HEK293T (cell line): ENCODE measurements around the gene HMGXB3.

Experiments used
- CTCF ChIA-PET: fragments of 350-600 bp; formaldehyde crosslinking; extraction: SDS; loops from one replicate; lab custom pipeline; 2021; ENCODE audit warnings: antibody characterized with exemption, inconsistent platforms; lab: Yijun Ruan, JAX
- POLR2A ChIA-PET: fragments of 350-600 bp; formaldehyde crosslinking; extraction: SDS; loops from one replicate; lab custom pipeline; 2020; ENCODE audit warnings: antibody characterized with exemption, inconsistent platforms; lab: Yijun Ruan, JAX
- DNase-seq: peaks from one replicate; pipeline ENCODE4 v3.0.0; 2012; ENCODE audit warnings: mixed read lengths; ENCODE audit errors: extremely low spot score
- ARNT ChIP-seq: fragments of 450-650 bp; IDR thresholded peaks from 2 replicates; pipeline ENCODE4 v1.6.1; 2017; ENCODE audit warnings: mild to moderate bottlenecking
- BHLHE40 ChIP-seq: fragments of 450-650 bp; IDR thresholded peaks from 2 replicates; pipeline ENCODE4 v1.6.1; 2016; ENCODE audit warnings: mild to moderate bottlenecking, moderate library complexity, borderline replicate concordance
- CTBP1 ChIP-seq: fragments of 450-650 bp; IDR thresholded peaks from 2 replicates; pipeline ENCODE4 v1.6.1; 2016; ENCODE audit warnings: borderline replicate concordance
- ELF4 ChIP-seq: fragments of 450-650 bp; IDR thresholded peaks from 2 replicates; pipeline ENCODE4 v1.6.1; 2017; ENCODE audit warnings: antibody characterized with exemption
- FOXA1 ChIP-seq: fragments of 450-650 bp; IDR thresholded peaks from 2 replicates; pipeline ENCODE4 v1.6.1; 2016; ENCODE audit warnings: mild to moderate bottlenecking
- FOXK2 ChIP-seq: fragments of 450-650 bp; IDR thresholded peaks from 2 replicates; pipeline ENCODE4 v1.6.1; 2016; ENCODE audit warnings: mild to moderate bottlenecking
- FOXM1 ChIP-seq: fragments of 450-650 bp; IDR thresholded peaks from 2 replicates; pipeline ENCODE4 v1.6.1; 2017; ENCODE audit warnings: mild to moderate bottlenecking, borderline replicate concordance
- HDGF ChIP-seq: fragments of 450-650 bp; IDR thresholded peaks from 2 replicates; pipeline ENCODE4 v1.6.1; 2017; ENCODE audit warnings: antibody characterized with exemption, borderline replicate concordance
- L3MBTL2 ChIP-seq: fragments of 450-650 bp; conservative IDR thresholded peaks from 2 replicates; pipeline ENCODE4 v1.6.1; 2016; ENCODE audit warnings: mild to moderate bottlenecking
- LEF1 ChIP-seq: fragments of 450-650 bp; IDR thresholded peaks from 2 replicates; pipeline ENCODE4 v1.6.1; 2017; ENCODE audit warnings: mild to moderate bottlenecking, borderline replicate concordance
- NFRKB ChIP-seq: fragments of 450-650 bp; IDR thresholded peaks from 2 replicates; pipeline ENCODE4 v1.6.1; 2016; ENCODE audit warnings: mild to moderate bottlenecking, moderate library complexity
- PKNOX1 ChIP-seq: fragments of 450-650 bp; IDR thresholded peaks from 2 replicates; pipeline ENCODE4 v1.6.1; 2016
- SP1 ChIP-seq: fragments of 450-650 bp; IDR thresholded peaks from 2 replicates; pipeline ENCODE4 v1.6.1; 2017
- SUZ12 ChIP-seq: fragments of 450-650 bp; IDR thresholded peaks from 2 replicates; pipeline ENCODE4 v1.6.1; 2016; ENCODE audit warnings: mild to moderate bottlenecking
- TARDBP ChIP-seq: fragments of 450-650 bp; IDR thresholded peaks from 2 replicates; pipeline ENCODE4 v1.6.1; 2016
- ZNF384 ChIP-seq: fragments of 450-650 bp; IDR thresholded peaks from 2 replicates; pipeline ENCODE4 v1.6.1; 2016

The HMGXB3 gene

GRCh38 chr5:150056075-150056443 lies 55.5 kb downstream of the HMGXB3 start:
- no peak for DNase-seq
- ChIA-PET POLR2A (no interaction called here), CTCF (interaction anchor here (1.1 kb wide), 1 partner anchor 8 kb away, joined by 3 read pairs; no protein-coding TSS in a partner anchor)
- no peak for TF ChIP-seq NFRKB

- no peak for DNase-seq
- CTCF ChIA-PET, result no interaction called here
- TF ChIP-seq BHLHE40 (no peak), NFRKB (no peak), ARNT (no peak), L3MBTL2 (no peak), CTBP1 (no peak), SUZ12 (no peak), FOXM1 (no peak), SP1 (no peak), PKNOX1 (no peak), TARDBP (no peak), ELF4 (no peak)
- POLR2A ChIA-PET, result no interaction called here
Observed at GRCh38 chr5:150057052-150057451, 56.5 kb downstream of the HMGXB3 start.

DNA sequence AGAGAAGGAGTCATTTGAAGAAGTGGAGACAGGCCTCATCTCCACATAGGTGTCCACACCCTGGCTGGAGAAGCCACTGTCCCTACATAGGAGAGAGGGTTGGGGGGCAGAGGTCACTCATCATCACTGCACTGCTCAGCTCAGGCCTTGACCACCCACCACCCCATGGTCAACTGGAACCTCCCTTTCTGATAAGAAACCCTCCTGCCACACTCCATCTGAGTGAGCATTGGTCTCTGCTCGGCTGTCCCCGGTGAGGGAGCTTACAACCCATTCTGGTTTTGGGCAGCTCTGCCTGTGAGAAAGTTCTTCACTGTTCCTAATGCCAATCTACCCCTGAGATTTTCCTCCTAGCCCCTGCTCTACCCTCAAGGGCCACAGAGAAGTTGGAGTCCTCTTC lies 57.0 kb downstream of the HMGXB3 start:
- ChIA-PET CTCF (no interaction called here), POLR2A (no interaction called here)
- DNase-seq, result no peak

DNA sequence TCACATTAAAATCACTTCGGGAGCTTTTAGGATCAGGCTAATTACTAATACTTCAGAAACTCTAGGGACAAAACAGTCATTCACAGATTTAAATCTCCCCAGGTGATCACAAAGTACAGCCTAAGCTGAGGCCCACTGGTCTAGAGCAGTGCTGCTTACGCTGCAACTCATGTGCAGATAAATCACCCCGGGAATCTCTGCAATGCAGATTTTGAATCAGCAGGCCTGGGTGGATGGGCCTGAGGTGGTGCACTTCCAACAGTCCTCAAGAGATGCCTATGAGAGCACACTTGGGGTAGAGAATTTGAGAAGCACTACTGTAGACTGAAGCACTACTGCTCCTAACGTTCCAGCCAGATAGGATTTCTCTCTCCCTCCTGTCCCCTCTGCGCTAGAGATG lies 57.5 kb downstream of the HMGXB3 start:
- no peak for TF ChIP-seq L3MBTL2
- POLR2A ChIA-PET, result no interaction called here
- CTCF ChIA-PET, result no interaction called here
- no peak for DNase-seq

More for the DNA sequence above, 57.0 kb downstream of the HMGXB3 start:
- TF ChIP-seq HDGF, result no peak
- TF ChIP-seq TARDBP, result no peak
- no peak for TF ChIP-seq FOXK2
- TF ChIP-seq CTBP1, result no peak

GRCh38 chr5:150058480-150059126 lies 58.1 kb downstream of the HMGXB3 start:
- no peak for TF ChIP-seq SUZ12
- TF ChIP-seq CTBP1, result no peak
- CTCF ChIA-PET, result no interaction called here
- POLR2A ChIA-PET, result interaction anchor here (0.7 kb wide), 1 partner anchor 277 kb away, joined by 3 read pairs; no protein-coding TSS in a partner anchor
- DNase-seq, result no peak

- TF ChIP-seq BHLHE40 (no peak), FOXM1 (no peak), NFRKB (no peak)
- no peak for DNase-seq
- POLR2A ChIA-PET, result no interaction called here
- CTCF ChIA-PET, result interaction anchor here (0.7 kb wide), 1 partner anchor 649 kb away, joined by 3 read pairs; no protein-coding TSS in a partner anchor
Observed at GRCh38 chr5:150059623-150060022, 59.1 kb downstream of the HMGXB3 start.

GRCh38 chr5:150060471-150060870 lies 59.9 kb downstream of the HMGXB3 start:
- CTCF ChIA-PET, result no interaction called here
- DNase-seq, result no peak
- POLR2A ChIA-PET, result no interaction called here
- TF ChIP-seq FOXA1 (no peak), SUZ12 (no peak), ELF4 (no peak), LEF1 (no peak), HDGF (no peak), FOXM1 (no peak), CTBP1 (no peak), ZNF384 (no peak), NFRKB (no peak), TARDBP (no peak), L3MBTL2 (no peak), BHLHE40 (no peak), PKNOX1 (no peak), ARNT (no peak), SP1 (no peak), FOXK2 (no peak)

GRCh38 chr5:150061538-150061995 lies 61.0 kb downstream of the HMGXB3 start:
- POLR2A ChIA-PET, result no interaction called here

More at GRCh38 chr5:150061538-150061995, 61.0 kb downstream of the HMGXB3 start:
- CTCF ChIA-PET, result no interaction called here
- TF ChIP-seq CTBP1, result no peak
- TF ChIP-seq BHLHE40, result no peak
- no peak for TF ChIP-seq HDGF
- TF ChIP-seq ARNT, result no peak
- TF ChIP-seq FOXA1, result no peak
- no peak for TF ChIP-seq SUZ12
- TF ChIP-seq FOXK2, result no peak
- TF ChIP-seq SP1, result no peak
- no peak for TF ChIP-seq LEF1
- TF ChIP-seq L3MBTL2, result no peak
- no peak for TF ChIP-seq TARDBP
- no peak for TF ChIP-seq ELF4
- TF ChIP-seq NFRKB, result no peak
- no peak for TF ChIP-seq PKNOX1
- no peak for TF ChIP-seq ZNF384
- no peak for DNase-seq
